Measurements from ENCODE around the gene ADAM11. TPM values are rescaled to one million over a fixed set of nuclear protein-coding genes. Genes with fewer than 3 reads are reported as not detected.
A peak's percentile ranks its signal among the peaks of the same experiment; 100 is the strongest.

Gene ADAM11
- total RNA-seq, 4 donors from 2014 or later = 0.67 to 1.4 TPM; not detected in 2

- Histone ChIP-seq H3K27me3 (no peaks in the 10 kb centered on the region), H3K4me3 (no peak overlapping the region), H3K36me3 (no peaks in the 10 kb centered on the region), H3K27ac (peak overlapping the region in 2 of 4 donors; percentile 18 to 72), H3K4me1 (peaks cover 0 to 13% (median 0%) of the 10 kb centered on the region in 4 donors), H3K9me3 (no peaks in the 10 kb centered on the region)
- no peak for DNase-seq
- TF ChIP-seq POLR2A (IDR thresholded peaks at IDR 0.05) (no peak), CTCF (IDR thresholded peaks at IDR 0.05) (no peak)
Observed at GRCh38 chr17:44797802-44798201, 39.0 kb downstream of the ADAM11 start.

- H3K9me3 ChIP-seq = no peaks in the 10 kb centered on the region
- H3K36me3 ChIP-seq = no peaks in the 10 kb centered on the region
- no peak overlapping the region for H3K4me3 ChIP-seq
- TF ChIP-seq CTCF (IDR thresholded peaks at IDR 0.05) (no peak), POLR2A (IDR thresholded peaks at IDR 0.05) (no peak)
- H3K27ac ChIP-seq = peak overlapping the region in 1 of 4 donors; percentile 72
- H3K4me1 ChIP-seq = peaks cover 0 to 13% (median 0%) of the 10 kb centered on the region in 4 donors
- no peak for DNase-seq
- no peaks in the 10 kb centered on the region for H3K27me3 ChIP-seq
Observed at GRCh38 chr17:44798356-44798755, 39.6 kb downstream of the ADAM11 start.

- Histone ChIP-seq H3K27ac (peak overlapping the region in 1 of 4 donors; percentile 55), H3K27me3 (no peaks in the 10 kb centered on the region), H3K4me1 (peaks cover 0 to 5% (median 0%) of the 10 kb centered on the region in 4 donors), H3K4me3 (no peak overlapping the region), H3K36me3 (no peaks in the 10 kb centered on the region), H3K9me3 (no peaks in the 10 kb centered on the region)
- DNase-seq = no peak
- TF ChIP-seq CTCF (IDR thresholded peaks at IDR 0.05) = no peak
Observed at GRCh38 chr17:44801880-44802279, 43.1 kb downstream of the ADAM11 start.

GRCh38 chr17:44804302-44805089 lies 45.7 kb downstream of the ADAM11 start:
- H3K4me3 ChIP-seq = no peak overlapping the region
- no peaks in the 10 kb centered on the region for H3K36me3 ChIP-seq
- TF ChIP-seq CTCF (IDR thresholded peaks at IDR 0.05) = no peak
- TF ChIP-seq POLR2A (IDR thresholded peaks at IDR 0.05) = no peak
- no peaks in the 10 kb centered on the region for H3K9me3 ChIP-seq
- DNase-seq = no peak
- H3K4me1 ChIP-seq = no peaks in the 10 kb centered on the region
- H3K27ac ChIP-seq = peak overlapping the region in 1 of 4 donors; percentile 67
- H3K27me3 ChIP-seq = no peaks in the 10 kb centered on the region

GRCh38 chr17:44807093-44807816 lies 48.5 kb downstream of the ADAM11 start:
- Histone ChIP-seq H3K27ac (no peak overlapping the region), H3K4me1 (no peaks in the 10 kb centered on the region), H3K9me3 (no peaks in the 10 kb centered on the region), H3K27me3 (no peaks in the 10 kb centered on the region), H3K36me3 (no peaks in the 10 kb centered on the region), H3K4me3 (no peak overlapping the region)
- no peak for DNase-seq
- TF ChIP-seq POLR2A (IDR thresholded peaks at IDR 0.05) (no peak), CTCF (IDR thresholded peaks at IDR 0.05) (no peak)

All from Peyer's patch (tissue), 4 donors.